NT2/D1 (cell line): ENCODE data around the gene OR1B1.

Source experiments
- DNase-seq: peaks from one replicate; pipeline ENCODE4 v3.0.0-alpha.2; 2011; ENCODE audit warnings: low read depth, low spot score
- H3K27me3 ChIP-seq: 2 replicates; pipeline ENCODE4 v1.6.0; 2011; ENCODE audit warnings: mild to moderate bottlenecking; ENCODE audit not compliant: insufficient read length, insufficient read depth
- H3K36me3 ChIP-seq: 2 replicates; pipeline ENCODE4 v1.6.1; 2011; ENCODE audit warnings: mild to moderate bottlenecking, low read length, mixed read lengths; ENCODE audit not compliant: insufficient read depth, insufficient read length
- H3K4me1 ChIP-seq: 2 replicates; pipeline ENCODE4 v1.5.1; 2011; ENCODE audit not compliant: insufficient read depth, insufficient read length
- H3K4me3 ChIP-seq: 2 replicates; pipeline ENCODE4 v1.5.1; 2011; ENCODE audit warnings: low read depth; ENCODE audit not compliant: insufficient read length
- H3K9ac ChIP-seq: 2 replicates; pipeline ENCODE4 v1.6.0; 2011; ENCODE audit warnings: low read depth; ENCODE audit not compliant: insufficient read length
- H3K9me3 ChIP-seq: 2 replicates; pipeline ENCODE4 v1.5.1; 2011; ENCODE audit warnings: mild to moderate bottlenecking, low read length; ENCODE audit not compliant: insufficient read depth
- SUZ12 ChIP-seq: IDR thresholded peaks from 2 replicates; pipeline ENCODE4 v1.6.1; 2011; ENCODE audit not compliant: insufficient read length, insufficient read depth; ENCODE audit errors: extremely low read depth
- YY1 ChIP-seq: IDR thresholded peaks from 2 replicates; pipeline ENCODE4 v1.6.1; 2011; ENCODE audit not compliant: insufficient read length, insufficient read depth
- ZNF274 ChIP-seq: IDR thresholded peaks from 2 replicates; pipeline ENCODE4 v1.6.1; 2011; ENCODE audit warnings: mild to moderate bottlenecking, low read depth, low read length

The OR1B1 gene

DNA sequence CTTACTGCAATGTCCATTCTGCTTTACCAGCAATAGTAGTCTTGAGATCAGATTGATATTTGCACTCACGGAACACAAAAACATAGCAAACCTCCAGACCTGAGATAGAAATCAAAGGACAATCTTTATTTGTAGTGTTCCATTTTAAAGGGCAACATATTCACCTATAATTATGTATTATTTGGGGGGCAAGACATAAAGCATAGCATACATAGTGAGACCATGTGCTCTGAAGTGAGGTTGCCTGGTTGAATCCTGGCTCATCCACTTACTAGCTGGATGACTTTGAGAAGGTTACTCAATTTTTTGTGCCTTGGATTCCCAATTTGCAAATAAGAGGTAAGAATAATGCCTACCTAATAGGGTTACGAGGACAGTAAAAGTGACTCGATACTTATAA lies at the start of gene OR1B1:
TSS of gene OR1B1 (minus strand) at position 101 of the 400 bp plus-strand sequence.
- H3K4me3 ChIP-seq: no peak within 1 kb of the TSS
- H3K36me3 ChIP-seq: no peaks in the 10 kb centered on the region
- no peaks in the 10 kb centered on the region for H3K4me1 ChIP-seq
- no peak within 1 kb of the TSS for H3K9ac ChIP-seq
- TF ChIP-seq ZNF274 (no peak), SUZ12 (no peak), YY1 (no peak)
- no peaks in the 10 kb centered on the region for H3K9me3 ChIP-seq
- no peak for DNase-seq
- H3K27me3 ChIP-seq: no peaks in the 10 kb centered on the region

- no peak for DNase-seq
- TF ChIP-seq SUZ12 (no peak), ZNF274 (no peak), YY1 (no peak)
Measured at GRCh38 chr9:122695696-122696095, 38.3 kb upstream of the OR1B1 start.

GRCh38 chr9:122684851-122685250 lies 27.4 kb upstream of the OR1B1 start:
- peaks cover 18% of the 10 kb centered on the region for H3K9me3 ChIP-seq
- no peak overlapping the region for H3K9ac ChIP-seq
- H3K4me3 ChIP-seq: no peak overlapping the region
- TF ChIP-seq ZNF274 (no peak), SUZ12 (no peak), YY1 (no peak)
- DNase-seq: no peak
- H3K36me3 ChIP-seq: no peaks in the 10 kb centered on the region
- H3K27me3 ChIP-seq: no peaks in the 10 kb centered on the region
- H3K4me1 ChIP-seq: no peaks in the 10 kb centered on the region

More at GRCh38 chr9:122695696-122696095, 38.3 kb upstream of the OR1B1 start:
- Histone ChIP-seq H3K9ac (no peak overlapping the region), H3K9me3 (no peaks in the 10 kb centered on the region), H3K4me3 (no peak overlapping the region), H3K27me3 (no peaks in the 10 kb centered on the region), H3K4me1 (no peaks in the 10 kb centered on the region), H3K36me3 (no peaks in the 10 kb centered on the region)

- Histone ChIP-seq H3K36me3 (no peaks in the 10 kb centered on the region), H3K4me1 (no peaks in the 10 kb centered on the region), H3K27me3 (no peaks in the 10 kb centered on the region), H3K9me3 (peaks cover 14% of the 10 kb centered on the region), H3K9ac (no peak overlapping the region), H3K4me3 (no peak overlapping the region)
- no peak for DNase-seq
- TF ChIP-seq YY1: no peak
- no peak for TF ChIP-seq SUZ12
- no peak for TF ChIP-seq ZNF274
Measured at GRCh38 chr9:122672481-122672880, 15.1 kb upstream of the OR1B1 start.

- TF ChIP-seq YY1 (no peak), ZNF274 (no peak), SUZ12 (no peak)
- DNase-seq: no peak
- H3K4me1 ChIP-seq: no peaks in the 10 kb centered on the region
- no peak within 1 kb of the TSS for H3K4me3 ChIP-seq
- no peaks in the 10 kb centered on the region for H3K9me3 ChIP-seq
- H3K9ac ChIP-seq: no peak within 1 kb of the TSS
- no peaks in the 10 kb centered on the region for H3K27me3 ChIP-seq
- H3K36me3 ChIP-seq: no peaks in the 10 kb centered on the region
Measured at GRCh38 chr9:122661416-122661815, 4.0 kb upstream of the OR1B1 start, which contains the start of gene OR1L1. Gene OR1L1, plus strand, starts transcription at chr9:122661716. Its CDS starts 0 bp downstream, at chr9:122661716.

- no peaks in the 10 kb centered on the region for H3K4me1 ChIP-seq
- H3K27me3 ChIP-seq: no peaks in the 10 kb centered on the region
- no peak overlapping the region for H3K9ac ChIP-seq
- TF ChIP-seq ZNF274 (no peak), SUZ12 (no peak), YY1 (no peak)
- no peak for DNase-seq
- no peaks in the 10 kb centered on the region for H3K9me3 ChIP-seq
- H3K4me3 ChIP-seq: no peak overlapping the region
- H3K36me3 ChIP-seq: no peaks in the 10 kb centered on the region
Measured at GRCh38 chr9:122656378-122656777, 1.0 kb downstream of the OR1B1 start.

GRCh38 chr9:122642226-122642625 lies 15.2 kb downstream of the OR1B1 start:
- Histone ChIP-seq H3K4me1 (no peaks in the 10 kb centered on the region), H3K9me3 (no peaks in the 10 kb centered on the region), H3K9ac (no peak overlapping the region), H3K36me3 (no peaks in the 10 kb centered on the region), H3K27me3 (peaks cover 10% of the 10 kb centered on the region), H3K4me3 (no peak overlapping the region)
- peak; percentile 5 for DNase-seq
- TF ChIP-seq ZNF274: no peak
- no peak for TF ChIP-seq YY1
- no peak for TF ChIP-seq SUZ12

DNA sequence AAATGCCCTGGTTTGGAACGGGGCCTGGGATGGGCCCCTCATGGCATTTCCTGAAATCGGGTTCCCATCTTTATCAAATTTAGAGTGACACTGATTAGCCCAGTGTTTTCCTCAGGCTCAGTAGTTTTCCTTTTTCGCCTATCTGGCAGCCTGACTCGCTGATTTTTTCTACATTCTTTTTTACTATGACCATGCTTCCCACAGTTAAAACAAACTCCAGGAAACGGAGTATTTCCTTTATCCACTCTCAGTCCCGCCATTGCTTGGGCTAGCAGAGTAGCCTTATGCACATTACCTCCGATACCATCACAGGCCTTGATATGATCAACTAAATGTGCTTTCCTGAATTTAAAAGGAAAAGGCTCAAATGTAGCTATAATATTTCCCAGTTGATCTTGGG lies 37.4 kb downstream of the OR1B1 start:
- Histone ChIP-seq H3K4me3 (no peak overlapping the region), H3K27me3 (no peaks in the 10 kb centered on the region), H3K4me1 (no peaks in the 10 kb centered on the region), H3K9me3 (no peaks in the 10 kb centered on the region), H3K9ac (no peak overlapping the region), H3K36me3 (no peaks in the 10 kb centered on the region)
- TF ChIP-seq YY1 (no peak), ZNF274 (no peak), SUZ12 (no peak)
- no peak for DNase-seq
